Gastrocnemius medialis (tissue), 4 donors: ENCODE measurements around the gene PDCD5.

ENCODE experiments used
- POLR2A ChIP-seq, 2 donors: fragments of 450-650 bp; IDR thresholded peaks; one replicate each; pipeline ENCODE4 v1.6.1; 2017; ENCODE audit warnings: antibody characterized with exemption in 2 of 2, mild to moderate bottlenecking in 2 of 2, moderate library complexity in 2 of 2
- TF ChIP-seq, protein P1 (sequence below), 5 experiments: fragments of 450-650 bp in 3 of 5; fragments of 200-600 bp in 2 of 5; sonication (generic) in 2 of 5; IDR thresholded peaks in 4 of 5; conservative IDR thresholded peaks in 1 of 5; 1 replicate in 4 of 5; 2 replicates in 1 of 5; pipeline ENCODE4 v1.5.1; 2016 to 2019; ENCODE audit warnings: antibody characterized with exemption in 5 of 5, mild to moderate bottlenecking in 3 of 5, moderate library complexity in 3 of 5

DNA sequence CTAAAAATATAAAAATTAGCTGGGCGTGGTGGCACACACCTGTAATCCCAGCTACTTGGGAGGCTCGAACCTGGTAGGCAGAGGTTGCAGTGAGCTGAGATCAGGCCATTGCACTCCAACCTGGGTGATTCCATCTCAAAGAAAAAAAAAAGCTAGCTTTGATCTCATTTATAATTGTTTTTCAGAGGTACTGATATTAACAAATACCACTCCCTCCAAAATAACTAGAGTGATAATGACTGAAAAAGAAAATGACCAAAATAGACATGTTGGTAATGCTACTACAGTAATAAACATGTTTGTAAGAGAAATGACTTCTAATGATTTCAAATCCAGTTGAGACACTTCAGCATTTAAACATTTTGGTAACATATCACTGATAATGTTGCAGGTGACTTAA, 13.0 kb downstream of the PDCD5 start:
- no peak for TF ChIP-seq POLR2A (IDR thresholded peaks at IDR 0.05)
- TF ChIP-seq, protein P1, sequence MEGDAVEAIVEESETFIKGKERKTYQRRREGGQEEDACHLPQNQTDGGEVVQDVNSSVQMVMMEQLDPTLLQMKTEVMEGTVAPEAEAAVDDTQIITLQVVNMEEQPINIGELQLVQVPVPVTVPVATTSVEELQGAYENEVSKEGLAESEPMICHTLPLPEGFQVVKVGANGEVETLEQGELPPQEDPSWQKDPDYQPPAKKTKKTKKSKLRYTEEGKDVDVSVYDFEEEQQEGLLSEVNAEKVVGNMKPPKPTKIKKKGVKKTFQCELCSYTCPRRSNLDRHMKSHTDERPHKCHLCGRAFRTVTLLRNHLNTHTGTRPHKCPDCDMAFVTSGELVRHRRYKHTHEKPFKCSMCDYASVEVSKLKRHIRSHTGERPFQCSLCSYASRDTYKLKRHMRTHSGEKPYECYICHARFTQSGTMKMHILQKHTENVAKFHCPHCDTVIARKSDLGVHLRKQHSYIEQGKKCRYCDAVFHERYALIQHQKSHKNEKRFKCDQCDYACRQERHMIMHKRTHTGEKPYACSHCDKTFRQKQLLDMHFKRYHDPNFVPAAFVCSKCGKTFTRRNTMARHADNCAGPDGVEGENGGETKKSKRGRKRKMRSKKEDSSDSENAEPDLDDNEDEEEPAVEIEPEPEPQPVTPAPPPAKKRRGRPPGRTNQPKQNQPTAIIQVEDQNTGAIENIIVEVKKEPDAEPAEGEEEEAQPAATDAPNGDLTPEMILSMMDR (IDR thresholded peaks at IDR 0.05 in 4 of 5, conservative IDR thresholded peaks at IDR 0.05 in 1 of 5), result no peak
